ENCODE results near the gene ACOX3. TPM values are rescaled to one million over a fixed set of nuclear protein-coding genes. Genes with fewer than 3 reads are reported as not detected.

Gene ACOX3
- polyA plus RNA-seq, 1 of the 3 experiments (the other 2 are of a cell fraction) = 8.4 TPM

GRCh38 chr4:8350841-8351461, 89.6 kb downstream of the ACOX3 start:
- H3K9ac ChIP-seq = no peak overlapping the region
- H4K20me1 ChIP-seq (ENCODE audit: insufficient read depth) = no peaks in the 10 kb centered on the region
- no peaks in the 10 kb centered on the region for H3K79me2 ChIP-seq (ENCODE audit: insufficient read depth)
- no peaks in the 10 kb centered on the region for H3K9me3 ChIP-seq
- no peaks in the 10 kb centered on the region for H3K36me3 ChIP-seq (replicated peaks in 1 of 2; ENCODE audit: control insufficient read depth in 1 of 2, insufficient read depth in 2 of 2, low read length in 1 of 2)
- no peak overlapping the region for H2AFZ ChIP-seq (ENCODE audit: low read depth)
- TF ChIP-seq TAF1 (IDR thresholded peaks at IDR 0.05; ENCODE audit: borderline replicate concordance, low read depth, low read length) (no peak), ZBTB33 (IDR thresholded peaks at IDR 0.05; ENCODE audit: borderline replicate concordance, low read depth) (no peak), SIN3A (IDR thresholded peaks at IDR 0.05; ENCODE audit: borderline replicate concordance, low read depth, low read length) (no peak)
- no peaks in the 10 kb centered on the region for H3K27me3 ChIP-seq (ENCODE audit: insufficient read depth)
- CTCF ChIA-PET = no interaction called here
- peaks cover 3% of the 10 kb centered on the region for H3F3A ChIP-seq (replicated peaks; ENCODE audit: insufficient read depth)
- 82% methylated on average over 14 of the region's 19 CpGs for WGBS (ENCODE audit: low lambda C conversion rate)
- peak; percentile 22 for DNase-seq
- no peak overlapping the region for H3K4me3 ChIP-seq (ENCODE audit: low read depth in 2 of 2, low read length in 1 of 2)
- peaks cover 7 to 18% of the 10 kb centered on the region in 2 experiments; a peak in 3 of 4 replicates for H3K4me1 ChIP-seq (ENCODE audit: control insufficient read depth in 1 of 2, insufficient read depth in 2 of 2, low read depth in 1 of 2, low read length in 1 of 2)
- H3K27ac ChIP-seq (ENCODE audit: low read depth in 2 of 2, low read length in 1 of 2) = no peak overlapping the region
- no peaks in the 10 kb centered on the region for H3K9me2 ChIP-seq
- no peak overlapping the region for H3K4me2 ChIP-seq
- POLR2A ChIA-PET = no interaction called here

- no peak overlapping the region for H3K4me2 ChIP-seq
- H3K9me2 ChIP-seq = no peaks in the 10 kb centered on the region
- peaks cover 7 to 13% of the 10 kb centered on the region in 2 experiments; a peak in 3 of 4 replicates for H3K4me1 ChIP-seq (ENCODE audit: control insufficient read depth in 1 of 2, insufficient read depth in 2 of 2, low read depth in 1 of 2, low read length in 1 of 2)
- no peaks in the 10 kb centered on the region for H3K36me3 ChIP-seq (replicated peaks in 1 of 2; ENCODE audit: control insufficient read depth in 1 of 2, insufficient read depth in 2 of 2, low read length in 1 of 2)
- H3K9ac ChIP-seq = no peak overlapping the region
- H3K27me3 ChIP-seq (ENCODE audit: insufficient read depth) = no peaks in the 10 kb centered on the region
- H3F3A ChIP-seq (replicated peaks; ENCODE audit: insufficient read depth) = peaks cover under 1% of the 10 kb centered on the region
- H3K79me2 ChIP-seq (ENCODE audit: insufficient read depth) = no peaks in the 10 kb centered on the region
- no peaks in the 10 kb centered on the region for H4K20me1 ChIP-seq (ENCODE audit: insufficient read depth)
- no peak overlapping the region for H3K4me3 ChIP-seq (ENCODE audit: low read depth in 2 of 2, low read length in 1 of 2)
- H3K27ac ChIP-seq (ENCODE audit: low read depth in 2 of 2, low read length in 1 of 2) = no peak overlapping the region
- ChIA-PET POLR2A (no interaction called here), CTCF (interaction anchor here (0.9 kb wide), 1 partner anchor 108 kb away, joined by 3 read pairs; no protein-coding TSS in a partner anchor)
- H3K9me3 ChIP-seq = no peaks in the 10 kb centered on the region
- WGBS (ENCODE audit: low lambda C conversion rate) = 91% methylated on average over 11 of the region's 13 CpGs
- H2AFZ ChIP-seq (ENCODE audit: low read depth) = no peak overlapping the region
- TF ChIP-seq USF2 (IDR thresholded peaks at IDR 0.05; ENCODE audit: borderline replicate concordance, low read depth, low read length) (no peak), MXI1 (IDR thresholded peaks at IDR 0.05; ENCODE audit: low read depth, low read length) (no peak), NFIC (IDR thresholded peaks at IDR 0.05; ENCODE audit: borderline replicate concordance) (no peak), REST (IDR thresholded peaks at IDR 0.05; ENCODE audit: low read depth, low read length) (no peak), GABPA (IDR thresholded peaks at IDR 0.05; ENCODE audit: low read depth) (no peak), NRF1 (IDR thresholded peaks at IDR 0.05; ENCODE audit: low read depth, low read length) (no peak), FOXJ3 (CRISPR knock-in tag; IDR thresholded peaks at IDR 0.05) (no peak), GATA2 (CRISPR knock-in tag; IDR thresholded peaks at IDR 0.05) (no peak), EP300 (IDR thresholded peaks at IDR 0.05; ENCODE audit: borderline replicate concordance in 1 of 2, low read depth in 1 of 2, low read length in 1 of 2) (no peak), TCF12 (IDR thresholded peaks at IDR 0.05) (no peak), RAD21 (IDR thresholded peaks at IDR 0.05; ENCODE audit: low read length) (no peak)
- DNase-seq = no peak
Measured at GRCh38 chr4:8350352-8350751, 90.2 kb downstream of the ACOX3 start.
